Upper lobe of left lung (tissue), 6 donors: Measurements from ENCODE around the gene MAP2K6. TPM values are rescaled to one million over a fixed set of nuclear protein-coding genes. Genes with fewer than 3 reads are reported as not detected.

ENCODE experiments used
- ATAC-seq, 2 donors: fragments of 200-7000 bp; cut with Tn5 transposase; one replicate each; pipeline ENCODE4 v1.9.1; 2022; ENCODE audit warnings: mild to moderate bottlenecking in 2 of 2, moderate library complexity in 2 of 2; ENCODE audit not compliant: low FRiP score in 2 of 2
- DNase-seq, 2 donors: peaks; one replicate each; pipeline ENCODE4 v3.0.0-alpha.2; 2019 to 2020
- H3K27ac ChIP-seq, 4 donors: fragments of 200-600 bp; sonication (generic); one replicate each; pipeline ENCODE4 v1.5.1; 2016 to 2019
- H3K27me3 ChIP-seq, 4 donors: fragments of 200-600 bp; sonication (generic); one replicate each; pipeline ENCODE4 v1.5.1; 2017 to 2019
- H3K36me3 ChIP-seq, 4 donors: fragments of 200-600 bp; sonication (generic); one replicate each; pipeline ENCODE4 v1.5.1; 2016 to 2019
- H3K4me1 ChIP-seq, 4 donors: fragments of 200-600 bp; sonication (generic); one replicate each; pipeline ENCODE4 v1.5.1; 2018 to 2019
- H3K4me3 ChIP-seq, 4 donors: fragments of 200-600 bp; sonication (generic); one replicate each; pipeline ENCODE4 v1.5.1; 2017 to 2019; ENCODE audit warnings: mild to moderate bottlenecking in 2 of 4, moderate library complexity in 1 of 4
- H3K9me3 ChIP-seq, 4 donors: fragments of 200-600 bp; sonication (generic); one replicate each; pipeline ENCODE4 v1.5.1; 2018 to 2019
- CTCF ChIP-seq, 6 experiments: fragments of 450-650 bp in 4 of 6; fragments of 200-600 bp in 2 of 6; sonication (generic) in 2 of 6; IDR thresholded peaks; one replicate each; pipeline ENCODE4 v1.5.1; 2016 to 2019; ENCODE audit warnings: antibody characterized with exemption in 6 of 6
- EP300 ChIP-seq, 4 donors: sonication (generic); formaldehyde crosslinking; IDR thresholded peaks; one replicate each; pipeline ENCODE4 v1.5.1; 2017; ENCODE audit warnings: antibody characterized with exemption in 4 of 4, control low read depth in 2 of 4
- POLR2A ChIP-seq, 4 donors: fragments of 450-650 bp; IDR thresholded peaks; one replicate each; pipeline ENCODE4 v1.5.1; 2016 to 2017; ENCODE audit warnings: antibody characterized with exemption in 4 of 4, mild to moderate bottlenecking in 2 of 4
- POLR2AphosphoS5 ChIP-seq, 2 donors: sonication (generic); formaldehyde crosslinking; IDR thresholded peaks; one replicate each; pipeline ENCODE4 v1.5.1; 2017; ENCODE audit warnings: antibody characterized with exemption in 2 of 2
- WGBS, 2 donors: methylation state at CpG; one replicate each; pipeline ENCODE4 v1.1.5; 2017 to 2018; 5-methylcytosine and 5-hydroxymethylcytosine counted together
- total RNA-seq, 6 donors: library from RNA; depleted of rRNA in 4 of 6; stranded (reverse); fragments of >200 nt in 4 of 6; gene quantifications; one replicate each; pipeline versions ENCODE4 v1.1.0 to v1.2.1, GENCODE V29; 2016 to 2021
- donor health status: DM: no; HTN: no; CAD: no; lungs with moderate emphysema.
- donor health status: DM: no; HTN: yes; CAD: no; lungs with severe emphysema.

The MAP2K6 gene
- total RNA-seq, 6 donors from 2014 or later = 0.33 to 16.8 (median 5.9) TPM

GRCh38 chr17:69533481-69534234 is 119.2 kb downstream of the MAP2K6 start:
- no peak for ATAC-seq

GRCh38 chr17:69534235-69534621 is 119.7 kb downstream of the MAP2K6 start:
- Histone ChIP-seq H3K27me3 (no peaks in the 10 kb centered on the region), H3K4me1 (no peaks in the 10 kb centered on the region), H3K9me3 (no peaks in the 10 kb centered on the region), H3K4me3 (no peak overlapping the region), H3K36me3 (peaks cover 0 to 31% (median 0%) of the 10 kb centered on the region in 4 donors), H3K27ac (no peak overlapping the region)
- WGBS, 2 donors = 92 to 97% methylated on average over 5 of the region's 5 CpGs
- DNase-seq (no peak), ATAC-seq (no peak)
- TF ChIP-seq CTCF (IDR thresholded peaks at IDR 0.05) (no peak), POLR2A (IDR thresholded peaks at IDR 0.05) (no peak), EP300 (IDR thresholded peaks at IDR 0.05) (no peak), POLR2AphosphoS5 (IDR thresholded peaks at IDR 0.05) (no peak)

More at GRCh38 chr17:69533481-69534234, 119.2 kb downstream of the MAP2K6 start:
- DNase-seq = no peak
- WGBS, 2 donors = 90 to 91% methylated on average over 11 of the region's 11 CpGs
- Histone ChIP-seq H3K27me3 (no peaks in the 10 kb centered on the region), H3K27ac (no peak overlapping the region), H3K4me3 (no peak overlapping the region), H3K9me3 (no peaks in the 10 kb centered on the region), H3K4me1 (no peaks in the 10 kb centered on the region), H3K36me3 (peaks cover 0 to 31% (median 0%) of the 10 kb centered on the region in 4 donors)
- TF ChIP-seq POLR2A (IDR thresholded peaks at IDR 0.05) (no peak), EP300 (IDR thresholded peaks at IDR 0.05) (no peak), POLR2AphosphoS5 (IDR thresholded peaks at IDR 0.05) (no peak), CTCF (IDR thresholded peaks at IDR 0.05) (no peak)

GRCh38 chr17:69535016-69535570 is 120.6 kb downstream of the MAP2K6 start:
- Histone ChIP-seq H3K27ac (no peak overlapping the region), H3K9me3 (no peaks in the 10 kb centered on the region), H3K4me1 (no peaks in the 10 kb centered on the region), H3K27me3 (no peaks in the 10 kb centered on the region), H3K36me3 (peaks cover 0 to 31% (median 0%) of the 10 kb centered on the region in 4 donors), H3K4me3 (no peak overlapping the region)
- TF ChIP-seq POLR2AphosphoS5 (IDR thresholded peaks at IDR 0.05) = no peak
- no peak for TF ChIP-seq CTCF (IDR thresholded peaks at IDR 0.05)
- TF ChIP-seq EP300 (IDR thresholded peaks at IDR 0.05) = no peak
- no peak for TF ChIP-seq POLR2A (IDR thresholded peaks at IDR 0.05)
- DNase-seq = no peak
- WGBS, 2 donors = 94 to 97% methylated on average over 6 of the region's 6 CpGs
- ATAC-seq = no peak

GRCh38 chr17:69538795-69539194 is 124.3 kb downstream of the MAP2K6 start:
- Histone ChIP-seq H3K4me1 (no peaks in the 10 kb centered on the region), H3K36me3 (peaks cover 0 to 30% (median 0%) of the 10 kb centered on the region in 4 donors), H3K27me3 (no peaks in the 10 kb centered on the region), H3K4me3 (no peak overlapping the region), H3K27ac (no peak overlapping the region), H3K9me3 (no peaks in the 10 kb centered on the region)
- 88 to 93% methylated on average over 2 of the region's 2 CpGs for WGBS, 2 donors
- no peak for DNase-seq
- TF ChIP-seq POLR2AphosphoS5 (IDR thresholded peaks at IDR 0.05) (no peak), CTCF (IDR thresholded peaks at IDR 0.05) (no peak)
- ATAC-seq = no peak
